GM12878 (cell line): ENCODE measurements around the gene IQCK. TPM values are rescaled to one million over a fixed set of nuclear protein-coding genes. Genes with fewer than 3 reads are reported as not detected.

ENCODE experiments used
- ATAC-seq: fragments of 200-7000 bp; cut with Tn5 transposase; 3 replicates; pipeline ENCODE4 v1.9.1; 2020; ENCODE audit warnings: mild to moderate bottlenecking, moderate library complexity
- BruUV-seq: library from RNA; stranded (reverse); fragments of 400-500 nt; replicated peaks from 2 replicates; lab custom pipeline; 2021; lab: Mats Ljungman, UMichigan
- CTCF ChIA-PET: fragments of 300-600 bp; sonication (Branson Sonifier 250); formaldehyde crosslinking; extraction: SDS; loops from one replicate; lab custom pipeline; 2021; ENCODE audit warnings: inconsistent platforms; lab: Yijun Ruan, JAX
- POLR2A ChIA-PET: fragments of 350-600 bp; formaldehyde crosslinking; extraction: SDS; loops from one replicate; lab custom pipeline; 2021; ENCODE audit warnings: inconsistent platforms; lab: Charles Lee
- RAD21 ChIA-PET: fragments of 300-600 bp; sonication (Branson Sonifier 250); formaldehyde crosslinking; loops from one replicate; lab custom pipeline; 2023; ENCODE audit warnings: antibody characterized with exemption; ENCODE audit not compliant: unreplicated experiment; lab: Charles Lee
- SMC1A ChIA-PET: fragments of 300-600 bp; sonication (Branson Sonifier 250); formaldehyde crosslinking; loops from one replicate; lab custom pipeline; 2023; ENCODE audit not compliant: unreplicated experiment, uncharacterized antibody; lab: Charles Lee
- DNase-seq: peaks from one replicate; pipeline ENCODE4 v3.0.0-alpha.2; 2011; ENCODE audit warnings: low read depth, low spot score
- FAIRE-seq: peaks from 3 replicates; lab custom pipeline; 2011; peaks lifted over from hg19 to GRCh38; lab: Jason Lieb, UNC
- H2AFZ ChIP-seq: 2 replicates; pipeline ENCODE4 v1.6.0; 2011; ENCODE audit warnings: low read depth, low read length, control low read depth; ENCODE audit not compliant: control insufficient read depth
- H3K27ac ChIP-seq: 2 replicates; pipeline ENCODE4 v1.5.1; 2011; ENCODE audit warnings: control low read depth; ENCODE audit not compliant: control insufficient read depth, insufficient read depth
- H3K27me3 ChIP-seq, 2 experiments: replicated peaks in 1 of 2; 2 replicates each; pipeline versions ENCODE4 v1.6.0 to v1.6.1; 2011; ENCODE audit warnings: low read length in 1 of 2; ENCODE audit not compliant: control insufficient read depth in 2 of 2, insufficient read depth in 2 of 2
- H3K36me3 ChIP-seq, 2 experiments: 2 replicates each; pipeline ENCODE4 v1.5.1; 2011; ENCODE audit warnings: low read length in 1 of 2; ENCODE audit not compliant: control insufficient read depth in 2 of 2, insufficient read depth in 2 of 2
- H3K4me1 ChIP-seq: 2 replicates; pipeline ENCODE4 v1.6.1; 2011; ENCODE audit warnings: mild to moderate bottlenecking, low read length, moderate library complexity, mixed read lengths; ENCODE audit not compliant: control insufficient read depth, insufficient read depth
- H3K4me2 ChIP-seq: 2 replicates; pipeline ENCODE4 v1.6.0; 2011; ENCODE audit warnings: control low read depth; ENCODE audit not compliant: control insufficient read depth, insufficient read depth
- H3K4me3 ChIP-seq: fragments of 200-600 bp; sonication (generic); 2 replicates; pipeline ENCODE4 v1.5.1; 2016
- H3K79me2 ChIP-seq: 2 replicates; pipeline ENCODE4 v1.6.0; 2011; ENCODE audit warnings: low read length; ENCODE audit not compliant: control insufficient read depth, insufficient read depth
- H3K9ac ChIP-seq: 2 replicates; pipeline ENCODE4 v1.8.0; 2011; ENCODE audit warnings: low read length, control low read depth, mixed read lengths; ENCODE audit not compliant: control insufficient read depth, insufficient read depth
- H3K9me3 ChIP-seq: replicated peaks from 3 replicates; pipeline ENCODE4 v1.5.1; 2011; ENCODE audit warnings: mild to moderate bottlenecking, low read length; ENCODE audit not compliant: control insufficient read depth, insufficient read depth
- H4K20me1 ChIP-seq: 2 replicates; pipeline ENCODE4 v1.6.0; 2011; ENCODE audit not compliant: control insufficient read depth, insufficient read depth
- CHD2 ChIP-seq: IDR thresholded peaks from 2 replicates; pipeline ENCODE4 v1.6.1; 2011; ENCODE audit warnings: low read depth, low read length, improper control_type of control experiment, borderline replicate concordance
- IRF4 ChIP-seq: IDR thresholded peaks from 2 replicates; pipeline ENCODE4 v1.6.1; 2011; ENCODE audit warnings: low read depth, low read length
- NFYA ChIP-seq: IDR thresholded peaks from 2 replicates; pipeline ENCODE4 v1.6.1; 2011; ENCODE audit warnings: low read depth, mild to moderate bottlenecking, low read length, improper control_type of control experiment, borderline replicate concordance
- SMC3 ChIP-seq: IDR thresholded peaks from 2 replicates; pipeline ENCODE4 v1.6.1; 2011; ENCODE audit warnings: low read length, improper control_type of control experiment, borderline replicate concordance
- SP1 ChIP-seq: IDR thresholded peaks from one replicate; pipeline ENCODE4 v1.6.1; 2011; ENCODE audit warnings: low read depth, low read length
- YY1 ChIP-seq: IDR thresholded peaks from 2 replicates; pipeline ENCODE4 v1.6.1; 2011; ENCODE audit warnings: low read depth, mild to moderate bottlenecking, low read length
- WGBS: methylation state at CpG from one replicate; pipeline ENCODE4 v1.1.6; 2016; ENCODE audit warnings: low lambda C conversion rate; ENCODE audit not compliant: insufficient replicate concordance, insufficient coverage; ENCODE audit errors: missing lambda C conversion rate; 5-methylcytosine and 5-hydroxymethylcytosine counted together
- in situ Hi-C: fragments of 300-500 bp; cut with MboI; formaldehyde crosslinking; loops from 9 replicates; pipeline ENCODE4 v1.14.3; 2018; ENCODE audit warnings: mixed read lengths
- intact Hi-C: fragments of 100-400 bp; cut with micrococcal nuclease; formaldehyde crosslinking; loops from one replicate; pipeline ENCODE4 v1.14.2; 2022; ENCODE audit not compliant: unreplicated experiment
- polyA plus RNA-seq, 11 experiments: library from polyadenylated mRNA; depleted of rRNA in 4 of 11; unstranded in 6 of 11; stranded (reverse) in 5 of 11; fragments of >200 nt; fragmentation: Nextera tagmentation in 4 of 11; fragmentation: Illumina TruSeq in 1 of 11; extraction: Ambion mirVana in 4 of 11; extraction: Trizol in 1 of 11; gene quantifications; 1 replicate in 1 of 11; 2 replicates in 10 of 11; pipeline versions ENCODE4 v1.2.1 to v1.2.3, GENCODE V29; 2011 to 2016; ENCODE audit warnings: inconsistent platforms in 2 of 11, missing spikeins in 2 of 11, low read depth in 1 of 11
- total RNA-seq, 4 experiments: library from RNA; depleted of rRNA in 3 of 4; stranded (reverse); fragments of >200 nt in 3 of 4; fragmentation: Illumina TruSeq in 1 of 4; extraction: Trizol in 1 of 4; gene quantifications; 2 replicates each; pipeline versions ENCODE4 v1.2.1 to v1.2.3, GENCODE V29; 2013 to 2021
- TF ChIP-seq, protein P1 (sequence below): fragments of 450-650 bp; IDR thresholded peaks from 2 replicates; pipeline ENCODE4 v1.6.1; 2017; ENCODE audit warnings: low read depth, mild to moderate bottlenecking, moderate library complexity
- TF ChIP-seq, protein P2 (sequence below): fragments of 450-650 bp; formaldehyde crosslinking; IDR thresholded peaks from 2 replicates; pipeline ENCODE4 v1.4.0; 2020; ENCODE audit warnings: mild to moderate bottlenecking, moderate library complexity
- TF ChIP-seq, protein P3 (sequence below), 3 experiments: IDR thresholded peaks in 2 of 3; conservative IDR thresholded peaks in 1 of 3; 2 replicates each; pipeline ENCODE4 v1.5.1; 2011; ENCODE audit warnings: low read depth in 3 of 3, low read length in 3 of 3, mild to moderate bottlenecking in 3 of 3, control low read depth in 2 of 3, moderate library complexity in 2 of 3, inconsistent platforms in 1 of 3, mixed read lengths in 1 of 3; ENCODE audit not compliant: control insufficient read depth in 2 of 3, insufficient read depth in 1 of 3; ENCODE audit errors: extremely low read depth in 1 of 3
- TF ChIP-seq, protein P4 (sequence below): fragments of 450-650 bp; IDR thresholded peaks from 2 replicates; pipeline ENCODE4 v1.6.1; 2017; ENCODE audit warnings: antibody characterized with exemption, mild to moderate bottlenecking, moderate library complexity

IQCK gene
- total and polyA plus RNA-seq, 10 of the 15 experiments (the other 5 are each of a cell fraction or from before 2014, with no cell fraction given) = 1.0 to 4.2 (median 2.4) TPM

DNA sequence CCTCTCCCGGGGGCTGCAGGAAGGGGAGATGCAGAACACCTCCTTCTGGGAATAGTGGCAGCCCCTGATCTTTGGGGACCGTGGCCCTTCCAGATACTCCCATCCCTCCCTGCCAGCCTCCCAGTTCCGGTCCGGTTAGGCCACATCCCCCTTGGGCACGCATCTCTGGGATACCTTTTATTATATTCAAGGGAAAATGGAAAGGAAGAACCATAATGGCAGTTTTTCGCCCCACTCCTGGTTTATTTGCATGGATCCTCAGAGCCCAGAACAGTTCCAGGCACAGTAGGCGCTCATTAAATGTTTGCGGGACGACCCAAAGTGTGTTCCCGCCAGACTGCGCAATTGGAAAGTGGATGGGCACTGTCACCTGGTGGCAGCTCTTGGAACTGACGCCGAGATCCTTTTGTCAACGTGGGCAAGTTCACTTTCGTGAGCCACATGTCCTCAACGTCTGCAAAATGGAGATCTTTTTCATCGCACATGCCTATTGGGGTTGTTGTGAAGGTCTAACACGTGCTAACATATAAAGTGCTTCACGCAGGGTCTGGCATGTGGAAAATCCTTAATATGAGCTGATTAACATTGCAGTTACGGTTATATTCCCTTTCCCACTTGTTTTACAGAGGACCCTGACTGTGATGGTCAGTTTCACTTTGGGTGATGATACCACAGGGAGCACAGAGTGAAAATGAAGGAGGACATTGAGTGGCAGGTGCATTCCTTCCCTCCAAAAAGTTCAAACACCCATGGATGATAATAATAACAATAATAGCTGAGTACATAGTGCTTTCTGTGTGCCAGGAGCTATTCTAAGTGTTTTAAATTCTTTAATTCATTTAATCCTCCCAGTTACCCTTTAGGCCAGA is 168.2 kb downstream of the IQCK start:
- Histone ChIP-seq H3K36me3 (no peaks in the 10 kb centered on the region), H3K9me3 (no peaks in the 10 kb centered on the region; the same call in 2 of the 3 replicates), H3K27me3 (peaks cover 6 to 15% of the 10 kb centered on the region in 2 experiments), H4K20me1 (no peaks in the 10 kb centered on the region), H2AFZ (peak overlapping the region; percentile 62), H3K79me2 (no peaks in the 10 kb centered on the region), H3K9ac (no peak overlapping the region), H3K27ac (no peak overlapping the region), H3K4me3 (no peak overlapping the region), H3K4me1 (no peaks in the 10 kb centered on the region), H3K4me2 (peak overlapping the region; percentile 36)
- SMC1A ChIA-PET = interaction anchor here (0.6 to 4.3 kb wide), 12 partner anchors 13 to 330 kb away, joined by 3 to 61 read pairs (median 6); partner anchors contain the start of gene VPS35L
- no TSS peak for BruUV-seq
- POLR2A ChIA-PET = interaction anchor here (0.6 kb wide), 1 partner anchor 34 kb away, joined by 9 read pairs; no protein-coding TSS in a partner anchor
- CTCF ChIA-PET = interaction anchor here (0.6 to 6.6 kb wide), 24 partner anchors 10 to 707 kb away, joined by 3 to 149 read pairs (median 4); partner anchors contain the start of gene VPS35L
- DNase-seq = peak; percentile 37
- FAIRE-seq = peak; percentile 80
- WGBS = 12% methylated on average over 20 of the region's 20 CpGs
- RAD21 ChIA-PET = interaction anchor here (0.6 to 2.8 kb wide), 13 partner anchors 21 to 362 kb away, joined by 3 to 30 read pairs (median 3); partner anchors contain the start of genes CCP110 and VPS35L
- in situ Hi-C loops (loop anchor here (5.0 kb wide), 2 partner anchors 284 to 329 kb away; partner anchors contain the start of gene VPS35L), intact Hi-C loops (loop anchor here (1.0 to 2.0 kb wide), 3 partner anchors 170 to 328 kb away; no protein-coding TSS in a partner anchor)
- ATAC-seq = peak; percentile 87
- 0 out of 2 replicates have a peak, but pooled peaks have one; percentile 37 for TF ChIP-seq CHD2
- peak; percentile 100 for TF ChIP-seq SMC3
- TF ChIP-seq, protein P1, sequence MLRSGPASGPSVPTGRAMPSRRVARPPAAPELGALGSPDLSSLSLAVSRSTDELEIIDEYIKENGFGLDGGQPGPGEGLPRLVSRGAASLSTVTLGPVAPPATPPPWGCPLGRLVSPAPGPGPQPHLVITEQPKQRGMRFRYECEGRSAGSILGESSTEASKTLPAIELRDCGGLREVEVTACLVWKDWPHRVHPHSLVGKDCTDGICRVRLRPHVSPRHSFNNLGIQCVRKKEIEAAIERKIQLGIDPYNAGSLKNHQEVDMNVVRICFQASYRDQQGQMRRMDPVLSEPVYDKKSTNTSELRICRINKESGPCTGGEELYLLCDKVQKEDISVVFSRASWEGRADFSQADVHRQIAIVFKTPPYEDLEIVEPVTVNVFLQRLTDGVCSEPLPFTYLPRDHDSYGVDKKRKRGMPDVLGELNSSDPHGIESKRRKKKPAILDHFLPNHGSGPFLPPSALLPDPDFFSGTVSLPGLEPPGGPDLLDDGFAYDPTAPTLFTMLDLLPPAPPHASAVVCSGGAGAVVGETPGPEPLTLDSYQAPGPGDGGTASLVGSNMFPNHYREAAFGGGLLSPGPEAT = no peak
- TF ChIP-seq IRF4 = 0 out of 2 replicates have a peak, but pooled peaks have one; percentile 32
- TF ChIP-seq, protein P2, sequence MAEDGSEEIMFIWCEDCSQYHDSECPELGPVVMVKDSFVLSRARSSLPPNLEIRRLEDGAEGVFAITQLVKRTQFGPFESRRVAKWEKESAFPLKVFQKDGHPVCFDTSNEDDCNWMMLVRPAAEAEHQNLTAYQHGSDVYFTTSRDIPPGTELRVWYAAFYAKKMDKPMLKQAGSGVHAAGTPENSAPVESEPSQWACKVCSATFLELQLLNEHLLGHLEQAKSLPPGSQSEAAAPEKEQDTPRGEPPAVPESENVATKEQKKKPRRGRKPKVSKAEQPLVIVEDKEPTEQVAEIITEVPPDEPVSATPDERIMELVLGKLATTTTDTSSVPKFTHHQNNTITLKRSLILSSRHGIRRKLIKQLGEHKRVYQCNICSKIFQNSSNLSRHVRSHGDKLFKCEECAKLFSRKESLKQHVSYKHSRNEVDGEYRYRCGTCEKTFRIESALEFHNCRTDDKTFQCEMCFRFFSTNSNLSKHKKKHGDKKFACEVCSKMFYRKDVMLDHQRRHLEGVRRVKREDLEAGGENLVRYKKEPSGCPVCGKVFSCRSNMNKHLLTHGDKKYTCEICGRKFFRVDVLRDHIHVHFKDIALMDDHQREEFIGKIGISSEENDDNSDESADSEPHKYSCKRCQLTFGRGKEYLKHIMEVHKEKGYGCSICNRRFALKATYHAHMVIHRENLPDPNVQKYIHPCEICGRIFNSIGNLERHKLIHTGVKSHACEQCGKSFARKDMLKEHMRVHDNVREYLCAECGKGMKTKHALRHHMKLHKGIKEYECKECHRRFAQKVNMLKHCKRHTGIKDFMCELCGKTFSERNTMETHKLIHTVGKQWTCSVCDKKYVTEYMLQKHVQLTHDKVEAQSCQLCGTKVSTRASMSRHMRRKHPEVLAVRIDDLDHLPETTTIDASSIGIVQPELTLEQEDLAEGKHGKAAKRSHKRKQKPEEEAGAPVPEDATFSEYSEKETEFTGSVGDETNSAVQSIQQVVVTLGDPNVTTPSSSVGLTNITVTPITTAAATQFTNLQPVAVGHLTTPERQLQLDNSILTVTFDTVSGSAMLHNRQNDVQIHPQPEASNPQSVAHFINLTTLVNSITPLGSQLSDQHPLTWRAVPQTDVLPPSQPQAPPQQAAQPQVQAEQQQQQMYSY (CRISPR knock-in tag) = no peak
- peak; percentile 87 for TF ChIP-seq YY1
- TF ChIP-seq, protein P3, sequence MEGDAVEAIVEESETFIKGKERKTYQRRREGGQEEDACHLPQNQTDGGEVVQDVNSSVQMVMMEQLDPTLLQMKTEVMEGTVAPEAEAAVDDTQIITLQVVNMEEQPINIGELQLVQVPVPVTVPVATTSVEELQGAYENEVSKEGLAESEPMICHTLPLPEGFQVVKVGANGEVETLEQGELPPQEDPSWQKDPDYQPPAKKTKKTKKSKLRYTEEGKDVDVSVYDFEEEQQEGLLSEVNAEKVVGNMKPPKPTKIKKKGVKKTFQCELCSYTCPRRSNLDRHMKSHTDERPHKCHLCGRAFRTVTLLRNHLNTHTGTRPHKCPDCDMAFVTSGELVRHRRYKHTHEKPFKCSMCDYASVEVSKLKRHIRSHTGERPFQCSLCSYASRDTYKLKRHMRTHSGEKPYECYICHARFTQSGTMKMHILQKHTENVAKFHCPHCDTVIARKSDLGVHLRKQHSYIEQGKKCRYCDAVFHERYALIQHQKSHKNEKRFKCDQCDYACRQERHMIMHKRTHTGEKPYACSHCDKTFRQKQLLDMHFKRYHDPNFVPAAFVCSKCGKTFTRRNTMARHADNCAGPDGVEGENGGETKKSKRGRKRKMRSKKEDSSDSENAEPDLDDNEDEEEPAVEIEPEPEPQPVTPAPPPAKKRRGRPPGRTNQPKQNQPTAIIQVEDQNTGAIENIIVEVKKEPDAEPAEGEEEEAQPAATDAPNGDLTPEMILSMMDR (IDR thresholded peaks at IDR 0.05 in 2 of 3, conservative IDR thresholded peaks at IDR 0.05 in 1 of 3; ENCODE audit: control insufficient read depth in 2 of 3, extremely low read depth in 1 of 3, insufficient read depth in 1 of 3, low read depth in 3 of 3, low read length in 3 of 3) = peak; percentile 99 to 100 (median 100); a peak in 5 of 6 replicates
- TF ChIP-seq SP1 = peak; percentile 55
- TF ChIP-seq, protein P4, sequence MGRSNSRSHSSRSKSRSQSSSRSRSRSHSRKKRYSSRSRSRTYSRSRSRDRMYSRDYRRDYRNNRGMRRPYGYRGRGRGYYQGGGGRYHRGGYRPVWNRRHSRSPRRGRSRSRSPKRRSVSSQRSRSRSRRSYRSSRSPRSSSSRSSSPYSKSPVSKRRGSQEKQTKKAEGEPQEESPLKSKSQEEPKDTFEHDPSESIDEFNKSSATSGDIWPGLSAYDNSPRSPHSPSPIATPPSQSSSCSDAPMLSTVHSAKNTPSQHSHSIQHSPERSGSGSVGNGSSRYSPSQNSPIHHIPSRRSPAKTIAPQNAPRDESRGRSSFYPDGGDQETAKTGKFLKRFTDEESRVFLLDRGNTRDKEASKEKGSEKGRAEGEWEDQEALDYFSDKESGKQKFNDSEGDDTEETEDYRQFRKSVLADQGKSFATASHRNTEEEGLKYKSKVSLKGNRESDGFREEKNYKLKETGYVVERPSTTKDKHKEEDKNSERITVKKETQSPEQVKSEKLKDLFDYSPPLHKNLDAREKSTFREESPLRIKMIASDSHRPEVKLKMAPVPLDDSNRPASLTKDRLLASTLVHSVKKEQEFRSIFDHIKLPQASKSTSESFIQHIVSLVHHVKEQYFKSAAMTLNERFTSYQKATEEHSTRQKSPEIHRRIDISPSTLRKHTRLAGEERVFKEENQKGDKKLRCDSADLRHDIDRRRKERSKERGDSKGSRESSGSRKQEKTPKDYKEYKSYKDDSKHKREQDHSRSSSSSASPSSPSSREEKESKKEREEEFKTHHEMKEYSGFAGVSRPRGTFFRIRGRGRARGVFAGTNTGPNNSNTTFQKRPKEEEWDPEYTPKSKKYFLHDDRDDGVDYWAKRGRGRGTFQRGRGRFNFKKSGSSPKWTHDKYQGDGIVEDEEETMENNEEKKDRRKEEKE = no peak
- TF ChIP-seq NFYA = no peak
